B cell (primary cell): ENCODE data around the gene PACSIN2. TPM values are rescaled to one million over a fixed set of nuclear protein-coding genes. Genes with fewer than 3 reads are reported as not detected.
A peak's percentile ranks its signal among the peaks of the same experiment; 100 is the strongest.

Experiments
- ATAC-seq: fragments of 200-7000 bp; cut with Tn5 transposase; one replicate; pipeline ENCODE4 v1.10.0; 2021; ENCODE audit warnings: low read depth, mild to moderate bottlenecking, moderate number of reproducible peaks, moderate library complexity
- CTCF ChIA-PET: fragments of 350-600 bp; sonication (Branson Sonifier 250); formaldehyde crosslinking; loops from one replicate; lab custom pipeline; 2021; ENCODE audit warnings: antibody characterized with exemption, inconsistent platforms; lab: Charles Lee
- POLR2A ChIA-PET: fragments of 350-600 bp; sonication (Branson Sonifier 250); formaldehyde crosslinking; loops from one replicate; lab custom pipeline; 2021; ENCODE audit warnings: antibody characterized with exemption; lab: Charles Lee
- DNase-seq: peaks from one replicate; pipeline ENCODE4 v3.0.0; 2013
- H2AFZ ChIP-seq: 2 replicates; pipeline ENCODE4 v1.6.1; 2012; ENCODE audit warnings: mild to moderate bottlenecking, low read depth, low read length; ENCODE audit not compliant: insufficient read depth, poor library complexity, severe bottlenecking
- H3K27ac ChIP-seq, 2 donors: 1 replicate in 1 of 2; 2 replicates in 1 of 2; pipeline ENCODE4 v1.5.1; 2012 to 2013; ENCODE audit warnings: low read length in 2 of 2, mild to moderate bottlenecking in 2 of 2, moderate library complexity in 1 of 2
- H3K27me3 ChIP-seq, 4 experiments: fragments of 200-600 bp in 1 of 4; sonication (generic) in 1 of 4; replicated peaks in 1 of 4; 1 replicate in 2 of 4; 2 replicates in 2 of 4; pipeline versions ENCODE4 v1.6.1 to v1.7.0; 2013 to 2016; ENCODE audit warnings: low read length in 3 of 4, mild to moderate bottlenecking in 2 of 4, mixed read lengths in 1 of 4, moderate library complexity in 1 of 4; ENCODE audit not compliant: insufficient read depth in 4 of 4, control insufficient read depth in 3 of 4; ENCODE audit errors: control extremely low read depth in 1 of 4
- H3K36me3 ChIP-seq, 2 experiments: replicated peaks in 1 of 2; 1 replicate in 1 of 2; 2 replicates in 1 of 2; pipeline versions ENCODE4 v1.6.1 to v1.7.1; 2013; ENCODE audit warnings: low read length in 1 of 2; ENCODE audit not compliant: insufficient read depth in 2 of 2, control insufficient read depth in 1 of 2; ENCODE audit errors: control extremely low read depth in 1 of 2, extremely low read depth in 1 of 2
- H3K4me1 ChIP-seq, 2 donors: fragments of 200-600 bp in 1 of 2; sonication (generic) in 1 of 2; 1 replicate in 1 of 2; 2 replicates in 1 of 2; pipeline versions ENCODE4 v1.5.1 to v1.6.1; 2013 to 2017; ENCODE audit warnings: low read length in 2 of 2; ENCODE audit not compliant: control insufficient read depth in 2 of 2, insufficient read depth in 2 of 2
- H3K4me2 ChIP-seq: replicated peaks from 2 replicates; pipeline ENCODE3; 2012; ENCODE audit warnings: mild to moderate bottlenecking, low read depth, low read length; ENCODE audit not compliant: poor library complexity, severe bottlenecking
- H3K4me3 ChIP-seq, 5 experiments: fragments of 200-600 bp in 1 of 5; sonication (generic) in 1 of 5; 1 replicate in 3 of 5; 2 replicates in 2 of 5; pipeline versions ENCODE4 v1.5.1 to v1.7.0; 2011 to 2016; ENCODE audit warnings: low read length in 4 of 5, mild to moderate bottlenecking in 4 of 5, low read depth in 2 of 5, control low read depth in 1 of 5, moderate library complexity in 1 of 5; ENCODE audit not compliant: insufficient read depth in 1 of 5; ENCODE audit errors: control extremely low read depth in 1 of 5, extremely low read depth in 1 of 5
- H3K79me2 ChIP-seq: fragments of 200-600 bp; sonication (generic); one replicate; pipeline ENCODE4 v1.6.0; 2016; ENCODE audit warnings: low read length; ENCODE audit not compliant: control insufficient read depth, insufficient read depth
- H3K9ac ChIP-seq: fragments of 200-600 bp; sonication (generic); 2 replicates; pipeline ENCODE4 v1.6.1; 2017; ENCODE audit warnings: mild to moderate bottlenecking, low read length, moderate library complexity
- H3K9me3 ChIP-seq, 3 donors: one replicate each; pipeline versions ENCODE4 v1.6.1 to v1.7.1; 2013; ENCODE audit warnings: low read length in 2 of 3; ENCODE audit not compliant: control insufficient read depth in 2 of 3, insufficient read depth in 1 of 3; ENCODE audit errors: control extremely low read depth in 1 of 3
- H4K20me1 ChIP-seq: 2 replicates; pipeline ENCODE4 v1.6.0; 2012; ENCODE audit warnings: mild to moderate bottlenecking, low read length; ENCODE audit not compliant: insufficient read depth, control insufficient read depth, poor library complexity, severe bottlenecking
- H3K27ac Mint-ChIP-seq: one replicate; pipeline ENCODE4 v1.8.0; 2021; ENCODE audit warnings: mixed read lengths
- H3K27me3 Mint-ChIP-seq: one replicate; pipeline ENCODE4 v1.8.0; 2021; ENCODE audit warnings: mixed read lengths
- H3K4me1 Mint-ChIP-seq: one replicate; pipeline ENCODE4 v1.8.0; 2021; ENCODE audit warnings: mixed read lengths
- H3K4me3 Mint-ChIP-seq: one replicate; pipeline ENCODE4 v1.8.0; 2021; ENCODE audit warnings: mixed read lengths
- H3K9me3 Mint-ChIP-seq: one replicate; pipeline ENCODE4 v1.8.0; 2022; ENCODE audit warnings: mixed read lengths; ENCODE audit not compliant: insufficient read depth
- CTCF ChIP-seq: fragments of 200-600 bp; IDR thresholded peaks from one replicate; pipeline ENCODE4 v1.8.0; 2022; ENCODE audit warnings: antibody characterized with exemption, mild to moderate bottlenecking
- EZH2 ChIP-seq: IDR thresholded peaks from 2 replicates; pipeline ENCODE4 v1.6.1; 2012; ENCODE audit warnings: borderline replicate concordance, low read depth, mild to moderate bottlenecking, moderate library complexity, low read length; ENCODE audit not compliant: insufficient read depth, poor library complexity, severe bottlenecking
- WGBS: methylation state at CpG from one replicate; pipeline ENCODE4 v1.1.5; 2013; ENCODE audit warnings: missing lambda C conversion rate; ENCODE audit not compliant: insufficient coverage; 5-methylcytosine and 5-hydroxymethylcytosine counted together
- intact Hi-C: fragments of 100-400 bp; cut with micrococcal nuclease; formaldehyde crosslinking; loops from one replicate; pipeline ENCODE4 v1.10.0; 2022
- polyA plus RNA-seq: library from polyadenylated mRNA; depleted of rRNA; stranded (reverse); fragments of >200 nt; gene quantifications from 2 replicates; pipeline ENCODE4 v1.2.3, GENCODE V29; 2012
- total RNA-seq, 2 donors: library from RNA; stranded (reverse); fragments of 120-200 nt in 1 of 2; gene quantifications; 1 replicate in 1 of 2; 2 replicates in 1 of 2; pipeline versions ENCODE4 v1.2.3 to v1.2.4, GENCODE V29; 2013 to 2022

Gene PACSIN2
- total and polyA plus RNA-seq, 2 donors (not counting 1 experiment from before 2014, with no cell fraction given): 26.9 to 59.3 TPM

GRCh38 chr22:42994917-42995562, 19.9 kb downstream of the PACSIN2 start:
- POLR2A ChIA-PET: no interaction called here
- no peak for TF ChIP-seq EZH2
- no peak for TF ChIP-seq CTCF
- peaks cover 69% of the 10 kb centered on the region for H3K4me1 Mint-ChIP-seq
- H3K4me1 ChIP-seq: peaks cover 18 to 54% of the 10 kb centered on the region in 2 donors
- H3K27ac ChIP-seq: no peak overlapping the region
- WGBS: 41% methylated on average over 9 of the region's 9 CpGs
- H3K27me3 ChIP-seq: no peaks in the 10 kb centered on the region
- CTCF ChIA-PET: interaction anchor here (0.8 to 0.9 kb wide), 2 partner anchors 19 to 39 kb away, joined by 3 read pairs; no protein-coding TSS in a partner anchor
- H3K79me2 ChIP-seq: peaks cover 99% of the 10 kb centered on the region
- H3K27ac Mint-ChIP-seq: peak overlapping the region; percentile 70
- H3K27me3 Mint-ChIP-seq: no peaks in the 10 kb centered on the region
- ATAC-seq (peak; percentile 83), DNase-seq (peak; percentile 29)
- peaks cover 85% of the 10 kb centered on the region for H4K20me1 ChIP-seq
- peak overlapping the region; percentile 3 for H3K9ac ChIP-seq
- H2AFZ ChIP-seq: no peak overlapping the region
- H3K9me3 ChIP-seq: peaks cover 0 to 16% (median 4%) of the 10 kb centered on the region in 3 donors
- H3K4me3 Mint-ChIP-seq: peak overlapping the region; percentile 40
- peaks cover 0 to 5% of the 10 kb centered on the region in 2 experiments for H3K36me3 ChIP-seq
- no peaks in the 10 kb centered on the region for H3K9me3 Mint-ChIP-seq
- H3K4me3 ChIP-seq: no peak overlapping the region
- intact Hi-C loops: no loop called here
- H3K4me2 ChIP-seq: peak overlapping the region; percentile 21

DNA sequence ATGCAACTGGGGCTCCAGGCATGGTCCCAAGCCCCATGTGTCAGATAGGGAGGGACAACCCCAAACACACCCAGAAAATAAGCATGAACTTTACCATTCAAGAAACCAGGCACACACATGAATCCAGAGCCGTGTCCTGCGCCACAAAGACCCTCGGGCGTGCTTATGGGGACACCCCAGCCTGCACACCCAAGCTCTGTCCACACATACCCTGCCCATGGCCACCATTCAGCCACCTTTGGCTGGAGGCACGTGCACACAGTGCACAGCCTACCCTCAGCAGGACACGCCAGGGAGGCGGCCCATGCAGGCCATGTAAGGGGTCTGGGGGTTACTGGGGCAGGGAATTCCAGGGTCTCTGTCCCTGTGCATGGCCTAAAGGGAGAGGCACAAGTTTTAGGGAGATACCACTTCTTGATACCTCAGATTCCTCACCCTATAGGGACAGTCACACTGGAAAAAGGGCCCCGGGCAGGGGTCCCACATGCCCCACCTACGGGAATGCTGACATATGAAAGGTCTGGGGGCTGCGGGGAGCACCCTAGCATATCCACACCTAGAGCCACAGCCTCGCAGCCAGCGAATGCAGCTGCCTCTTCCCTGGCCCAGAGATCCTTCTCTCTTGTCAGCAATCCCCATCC, 20.6 kb downstream of the PACSIN2 start:
- H4K20me1 ChIP-seq: peaks cover 80% of the 10 kb centered on the region
- intact Hi-C loops: no loop called here
- no peak overlapping the region for H3K4me3 Mint-ChIP-seq
- 96% methylated on average over 8 of the region's 12 CpGs for WGBS
- TF ChIP-seq CTCF (no peak), EZH2 (no peak)
- H3K9me3 ChIP-seq: peaks cover 0 to 16% (median 4%) of the 10 kb centered on the region in 3 donors
- H3K36me3 ChIP-seq: peaks cover 0 to 5% of the 10 kb centered on the region in 2 experiments
- DNase-seq (no peak), ATAC-seq (no peak)
- no peak overlapping the region for H2AFZ ChIP-seq
- no peaks in the 10 kb centered on the region for H3K27me3 Mint-ChIP-seq
- no peaks in the 10 kb centered on the region for H3K9me3 Mint-ChIP-seq
- no peak overlapping the region for H3K9ac ChIP-seq
- ChIA-PET POLR2A (no interaction called here), CTCF (interaction anchor here (0.8 to 0.9 kb wide), 2 partner anchors 19 to 39 kb away, joined by 3 read pairs; no protein-coding TSS in a partner anchor)
- H3K27ac Mint-ChIP-seq: peak overlapping the region; percentile 46
- no peaks in the 10 kb centered on the region for H3K27me3 ChIP-seq
- no peak overlapping the region for H3K27ac ChIP-seq
- peaks cover 66% of the 10 kb centered on the region for H3K4me1 Mint-ChIP-seq
- H3K79me2 ChIP-seq: peaks cover 94% of the 10 kb centered on the region
- peak overlapping the region; percentile 21 for H3K4me2 ChIP-seq
- H3K4me1 ChIP-seq: peaks cover 18 to 54% of the 10 kb centered on the region in 2 donors
- H3K4me3 ChIP-seq: no peak overlapping the region
